Lower leg skin (tissue), 3 donors: ENCODE measurements around the gene SH3TC2.

Source experiments
- CTCF ChIP-seq, 3 donors: fragments of 450-650 bp; IDR thresholded peaks; one replicate each; pipeline ENCODE4 v1.5.1; 2016; ENCODE audit warnings: antibody characterized with exemption in 3 of 3, mild to moderate bottlenecking in 3 of 3, moderate library complexity in 2 of 3
- POLR2A ChIP-seq, 2 donors: fragments of 450-650 bp; IDR thresholded peaks; one replicate each; pipeline ENCODE4 v1.6.1; 2016 to 2017; ENCODE audit warnings: antibody characterized with exemption in 2 of 2, mild to moderate bottlenecking in 1 of 2, moderate library complexity in 1 of 2

- TF ChIP-seq POLR2A (IDR thresholded peaks at IDR 0.05) = no peak
- TF ChIP-seq CTCF (IDR thresholded peaks at IDR 0.05) = no peak
Observed at GRCh38 chr5:149030392-149030791, 32.5 kb downstream of the SH3TC2 start.
